ENCODE data around the gene KRT17. TPM values are rescaled to one million over a fixed set of nuclear protein-coding genes. Genes with fewer than 3 reads are reported as not detected.
"Not testable (repeated sequence)": the region's sequence is repeated elsewhere in the genome, so short reads cannot be mapped to it uniquely, and the experiment has no call there.

The KRT17 gene
- polyA plus RNA-seq, 4 donors = 1.2 to 4.0 (median 1.9) TPM

DNA sequence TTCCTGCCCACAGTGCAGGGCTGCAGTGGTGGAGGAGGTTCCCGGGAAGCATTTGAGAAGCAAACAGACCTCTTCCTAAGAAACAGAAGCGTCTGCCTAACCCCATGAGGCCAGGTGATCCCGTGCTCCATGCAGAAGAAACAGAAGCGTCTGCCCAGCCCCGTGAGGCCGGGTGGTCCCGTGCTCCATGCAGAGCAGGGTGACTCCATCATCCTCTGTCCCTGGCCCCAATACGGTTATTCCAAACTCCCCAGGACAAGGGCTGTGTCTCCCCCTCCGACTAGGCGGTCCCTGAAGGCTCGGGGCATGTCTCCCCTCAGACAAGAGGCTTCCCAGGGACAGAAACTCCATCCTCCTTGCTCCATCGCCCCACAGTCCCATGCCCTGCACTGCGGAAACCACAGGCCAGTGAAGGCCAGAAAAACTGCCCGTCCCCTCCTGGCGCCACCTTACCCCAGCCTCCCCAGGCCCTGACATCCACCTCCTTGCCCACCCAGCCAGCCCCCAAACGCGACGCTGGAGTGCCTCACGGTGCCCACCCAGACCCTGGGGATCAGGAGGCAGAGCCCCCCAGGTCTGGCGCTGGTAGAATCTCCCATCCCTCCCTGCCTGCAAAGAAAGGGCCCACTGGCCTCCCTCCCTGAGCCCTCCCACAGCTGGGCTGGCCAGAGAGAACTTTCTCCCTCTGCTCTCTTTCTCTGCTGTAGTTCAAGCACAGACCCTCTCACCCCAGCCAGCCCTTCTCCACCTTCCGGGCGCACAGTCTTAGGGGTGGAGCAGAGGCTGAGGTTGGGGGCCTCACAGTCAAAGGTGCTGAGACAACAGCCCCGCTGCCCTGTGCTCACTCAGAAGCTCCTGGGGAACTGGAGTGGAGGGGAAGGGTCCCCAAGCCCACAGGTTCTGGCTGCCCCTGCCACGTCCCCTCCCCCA is 30.6 kb upstream of the KRT17 start:
- DNase-seq (ENCODE audit: low read depth in 4 of 4, low spot score in 3 of 4) = no peak

DNA sequence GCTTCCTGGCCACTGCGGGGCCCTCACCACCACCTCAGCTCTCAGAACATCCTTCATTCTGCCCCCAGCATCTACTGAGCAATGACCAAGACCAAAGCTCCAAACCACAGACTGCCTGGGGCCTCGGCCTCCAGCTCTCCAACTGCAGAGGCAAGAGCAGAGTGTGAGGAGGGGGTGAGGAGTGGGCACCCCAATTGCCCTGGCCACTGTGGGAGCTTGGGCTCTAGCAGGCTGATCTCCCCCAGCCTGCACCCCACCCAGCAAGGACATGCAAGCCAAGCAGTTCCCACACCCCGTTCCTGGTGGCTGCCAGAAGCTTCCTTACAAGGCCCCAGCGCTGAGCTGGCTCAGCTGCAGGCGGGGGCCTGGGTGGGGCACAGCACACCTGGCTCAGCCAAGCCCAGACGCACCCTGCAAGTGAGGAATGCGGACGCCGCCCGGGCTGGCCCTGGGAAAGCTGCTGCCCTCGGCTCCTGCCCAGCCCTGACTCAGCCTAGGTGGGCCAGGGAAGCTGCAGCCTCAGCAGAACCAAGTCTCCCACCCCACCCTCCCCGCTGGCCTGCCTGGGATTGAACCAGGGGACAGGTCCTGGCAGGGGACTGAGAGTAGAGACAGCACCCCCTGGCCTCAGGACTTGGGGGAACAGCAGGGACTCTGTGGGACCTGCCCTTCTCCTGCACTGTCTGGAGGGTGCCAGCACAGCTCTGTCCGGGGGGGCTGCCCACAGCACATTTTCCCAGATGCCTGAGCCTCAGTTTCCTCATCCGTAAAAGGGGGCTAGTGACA is 29.7 kb upstream of the KRT17 start:
- no peak for DNase-seq (ENCODE audit: low read depth in 4 of 4, low spot score in 3 of 4)

DNA sequence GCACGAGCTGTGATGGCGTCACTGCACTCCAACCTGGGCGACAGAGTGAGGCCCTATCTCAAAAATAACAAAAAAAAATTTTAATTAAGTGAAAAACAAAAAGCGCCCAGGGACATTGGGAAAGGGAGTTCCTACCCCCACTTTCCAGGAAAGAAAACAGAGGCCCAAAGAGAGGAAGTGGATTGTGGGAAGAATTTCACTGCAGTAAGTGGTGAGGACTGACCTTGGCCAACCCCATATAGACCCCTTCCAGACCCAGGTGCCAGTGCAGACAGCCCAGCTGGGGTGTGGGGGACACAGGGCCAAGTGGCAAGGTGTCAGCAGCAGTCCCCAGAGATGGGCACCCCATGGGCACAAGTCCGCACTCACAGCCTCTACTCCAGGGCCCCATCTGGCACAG is 29.0 kb upstream of the KRT17 start:
- no peak for DNase-seq (ENCODE audit: low read depth in 4 of 4, low spot score in 3 of 4)

DNA sequence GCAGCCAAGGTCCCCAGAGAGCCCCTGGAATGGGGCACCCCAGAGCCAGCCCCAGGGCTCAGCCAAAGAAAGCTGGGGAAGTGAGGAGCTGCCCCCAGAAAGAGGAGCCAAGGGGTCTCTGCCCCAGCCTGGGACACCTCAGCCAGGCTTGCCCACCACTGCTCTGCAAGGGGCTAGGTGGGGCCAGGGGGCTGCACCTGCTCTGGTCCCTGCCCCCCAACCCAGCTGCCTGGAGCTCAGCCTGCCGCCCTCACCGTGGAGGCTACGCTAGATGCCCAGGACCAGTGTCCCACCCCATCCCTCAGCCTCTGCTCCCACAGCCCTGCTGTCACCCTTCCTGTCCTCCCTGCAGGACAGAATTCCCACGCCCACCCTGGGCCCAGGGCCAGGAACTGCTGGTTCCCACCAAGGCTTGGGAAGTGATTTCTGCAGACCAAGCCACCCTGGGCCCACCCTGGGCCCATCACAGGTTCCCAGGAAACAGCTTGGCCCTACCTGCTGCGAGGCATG is 28.1 kb upstream of the KRT17 start:
- no peak for DNase-seq (ENCODE audit: low read depth in 4 of 4, low spot score in 3 of 4)

DNA sequence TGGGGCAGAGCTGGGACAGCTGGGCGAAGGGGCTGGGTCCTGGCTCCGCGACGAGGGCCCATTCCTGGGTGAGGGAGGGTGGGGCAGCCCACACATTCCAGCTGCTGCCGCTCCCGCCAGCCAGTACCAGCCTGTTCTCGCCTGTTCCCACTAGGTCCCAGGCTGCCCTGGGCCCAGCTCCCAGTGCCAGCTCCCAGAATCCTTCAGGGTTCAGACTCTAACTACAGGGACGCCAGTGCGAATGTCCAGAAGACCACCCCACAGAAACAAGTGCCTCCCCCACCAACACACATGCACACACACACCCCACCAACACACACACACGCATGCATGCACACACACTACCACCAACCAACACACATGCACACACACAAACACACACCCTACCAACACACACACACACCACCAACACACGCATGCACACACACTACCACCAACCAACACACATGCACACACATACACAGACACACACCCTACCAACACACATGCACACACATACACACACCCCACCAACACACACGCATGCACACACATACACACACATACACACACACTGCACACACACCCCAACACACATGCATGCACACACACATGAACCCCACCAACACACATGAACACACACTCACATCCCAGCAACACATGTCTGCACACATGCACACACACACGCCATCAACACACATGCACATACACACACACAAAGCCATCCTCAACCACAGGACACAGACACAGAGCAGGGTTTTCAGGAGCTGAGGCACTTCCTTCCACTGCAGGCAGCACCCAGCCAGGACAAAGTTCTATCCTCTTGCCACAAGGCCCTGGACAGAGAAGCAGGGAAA is 27.5 kb upstream of the KRT17 start:
- DNase-seq (ENCODE audit: low read depth in 4 of 4, low spot score in 3 of 4) = no peak

DNA sequence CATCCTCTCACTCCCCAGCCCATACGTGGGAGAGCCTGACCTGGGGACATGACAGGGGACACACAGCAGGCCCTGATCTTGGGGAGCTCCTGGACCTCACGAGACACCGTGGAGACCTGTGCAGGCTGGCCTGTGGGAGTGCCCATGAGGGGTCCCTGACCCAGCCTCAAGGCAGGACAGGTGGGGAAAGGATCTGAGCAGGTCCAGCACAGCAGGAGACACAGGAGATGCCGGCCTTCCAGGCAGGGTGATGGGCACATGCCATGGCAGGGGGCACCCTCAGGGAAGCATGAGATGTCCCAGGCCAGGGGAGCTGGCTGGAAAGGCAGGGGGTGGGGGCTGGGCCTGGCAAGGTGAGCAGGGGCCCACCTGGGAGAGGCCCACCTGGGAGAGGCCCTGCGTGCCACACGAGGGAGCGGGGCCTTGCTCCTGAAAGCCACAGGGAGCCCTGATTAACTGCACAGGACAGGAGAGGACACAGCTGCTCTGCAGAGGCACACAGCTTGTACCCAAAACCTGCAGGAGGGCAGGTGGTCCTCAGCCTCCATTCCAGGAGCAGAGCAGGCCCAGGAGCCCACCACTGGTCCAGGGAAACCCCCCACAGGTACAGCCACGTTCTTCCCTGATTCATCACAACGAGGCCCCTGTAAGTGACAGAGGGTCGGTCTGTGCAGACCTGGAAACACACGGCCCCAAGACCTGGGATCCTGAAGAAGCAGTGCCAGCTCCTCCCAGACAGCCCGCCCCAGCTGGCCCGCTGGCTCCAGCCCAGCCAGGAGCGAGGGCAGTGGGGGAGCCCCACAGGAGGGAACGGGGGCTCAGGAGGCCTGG is 26.6 kb upstream of the KRT17 start:
- no peak for DNase-seq (ENCODE audit: low read depth in 4 of 4, low spot score in 3 of 4)

DNA sequence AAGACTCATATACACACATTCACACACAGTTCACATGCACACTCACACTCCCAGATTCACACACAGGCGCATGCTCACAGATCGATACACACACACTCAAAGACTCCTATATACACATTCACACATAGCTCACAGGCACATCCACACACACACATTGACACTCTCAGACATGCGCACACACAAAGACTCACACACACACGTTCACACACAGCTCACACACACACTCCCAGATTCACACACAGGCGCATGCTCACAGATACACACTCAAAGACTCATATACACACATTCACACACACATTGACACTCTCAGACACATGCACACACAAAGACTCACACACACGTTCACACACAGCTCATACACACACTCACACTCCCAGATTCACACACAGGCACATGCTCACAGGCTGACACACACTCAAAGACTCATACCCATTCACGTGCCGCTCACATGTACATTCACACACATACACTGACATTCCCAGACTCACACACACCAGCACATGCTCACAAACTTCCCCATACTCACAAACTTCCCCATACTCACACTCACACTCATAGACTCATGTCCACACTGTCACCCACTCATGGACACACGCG is 25.6 kb upstream of the KRT17 start:
- DNase-seq (ENCODE audit: low read depth in 4 of 4, low spot score in 3 of 4) = no peak

DNA sequence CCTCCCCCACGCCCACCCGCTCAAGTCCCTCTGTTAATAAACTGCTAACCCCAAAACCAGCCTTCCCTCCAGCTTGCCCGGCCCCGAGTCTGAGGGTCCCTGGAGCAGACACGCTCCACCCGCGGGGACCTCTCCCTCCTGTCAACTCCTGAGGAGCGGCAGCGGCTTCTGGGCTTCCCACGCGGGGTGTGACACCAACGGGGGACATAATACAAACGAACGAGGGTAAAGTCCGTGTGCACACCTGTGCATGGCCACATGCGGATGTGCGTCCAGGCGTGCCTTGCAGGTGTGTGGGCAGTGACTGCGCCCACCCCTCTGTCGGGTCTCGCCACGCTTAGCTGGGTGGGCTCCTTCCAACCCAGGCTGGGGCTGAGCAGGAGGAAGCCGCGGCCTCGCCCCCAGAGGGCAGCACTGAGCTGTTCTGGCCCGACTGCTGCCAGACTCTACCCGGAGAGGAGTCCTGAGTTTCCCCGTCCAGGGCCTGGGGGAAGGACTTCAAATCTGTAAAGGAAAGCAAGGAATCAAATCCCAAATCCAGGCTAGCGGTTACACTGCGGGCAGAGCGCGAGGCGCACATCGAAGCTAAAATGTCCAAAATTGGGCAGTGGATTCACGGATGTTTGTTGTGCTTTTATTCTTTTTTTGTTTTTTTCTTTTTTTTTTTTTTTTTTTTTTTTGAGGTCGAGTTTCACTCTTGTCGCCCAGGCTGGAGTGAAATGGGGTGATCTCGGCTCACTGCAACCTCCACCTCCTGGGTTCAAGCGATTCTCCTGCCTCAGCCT is 24.2 kb upstream of the KRT17 start:
- peak; percentile 75 to 82 (median 81) for DNase-seq (ENCODE audit: low read depth in 4 of 4, low spot score in 3 of 4)

DNA sequence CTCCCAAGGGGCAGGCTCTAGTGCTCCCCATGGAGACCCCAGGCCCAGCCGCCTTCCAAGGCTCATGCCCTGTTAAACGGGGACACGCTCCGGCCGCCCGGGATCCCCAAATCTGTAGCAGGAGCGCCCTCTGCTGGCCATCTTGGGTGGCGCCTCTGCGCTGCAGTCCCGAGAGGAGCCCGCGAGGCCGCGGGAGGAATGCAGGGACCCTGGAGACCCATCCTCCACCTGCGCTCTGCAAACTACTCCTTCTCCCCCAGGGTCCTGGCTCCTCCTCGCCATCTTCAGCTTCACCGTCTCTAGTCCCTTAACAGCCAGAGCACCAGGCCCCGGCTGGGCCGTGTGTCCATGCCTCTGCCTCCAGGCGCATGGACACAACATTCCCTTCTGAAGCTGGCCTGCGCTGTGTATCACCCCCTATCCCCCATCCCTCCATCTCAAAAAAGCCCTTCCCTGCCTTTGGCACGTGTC is 23.6 kb upstream of the KRT17 start:
- DNase-seq (ENCODE audit: low read depth in 4 of 4, low spot score in 3 of 4) = peak in 3 of 4 donors; percentile 67 to 85 (median 77)

DNA sequence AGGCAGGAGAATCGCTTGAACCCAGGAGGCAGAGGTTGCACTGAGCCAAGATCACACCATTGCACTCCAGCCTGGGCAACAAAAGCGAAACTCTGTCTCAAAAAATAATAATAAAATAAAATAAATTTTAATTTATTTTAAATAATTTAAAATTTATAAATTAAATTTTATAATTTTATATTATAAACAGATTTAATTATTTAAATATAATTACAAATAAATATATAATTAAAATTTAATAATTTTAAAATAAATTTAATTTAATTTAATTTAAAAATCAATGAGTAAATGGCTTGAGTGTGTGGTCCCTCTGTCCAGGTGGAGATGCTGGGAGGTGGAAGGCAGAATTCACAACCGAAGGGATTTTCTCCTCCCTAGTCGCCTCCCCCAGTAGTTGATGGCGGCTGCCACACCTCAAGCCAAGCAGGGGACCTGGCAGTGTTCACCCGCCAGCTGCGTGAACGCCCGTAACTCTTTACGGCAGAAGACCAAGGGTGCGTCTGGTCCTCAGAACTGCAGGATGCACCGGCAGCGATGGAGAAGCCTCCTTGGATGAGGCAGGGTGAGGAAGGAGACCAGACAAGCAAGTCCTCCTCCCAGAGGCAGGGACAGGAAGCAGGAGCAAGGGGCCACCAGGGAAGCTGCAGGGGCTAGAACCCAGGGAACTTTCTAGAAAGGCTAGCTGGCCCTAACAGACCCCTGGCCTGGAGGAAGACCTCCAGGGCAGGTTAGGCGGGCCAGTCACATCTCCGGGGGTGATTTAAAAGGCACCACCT is 22.9 kb upstream of the KRT17 start:
- DNase-seq (ENCODE audit: low read depth in 4 of 4, low spot score in 3 of 4) = no peak

DNA sequence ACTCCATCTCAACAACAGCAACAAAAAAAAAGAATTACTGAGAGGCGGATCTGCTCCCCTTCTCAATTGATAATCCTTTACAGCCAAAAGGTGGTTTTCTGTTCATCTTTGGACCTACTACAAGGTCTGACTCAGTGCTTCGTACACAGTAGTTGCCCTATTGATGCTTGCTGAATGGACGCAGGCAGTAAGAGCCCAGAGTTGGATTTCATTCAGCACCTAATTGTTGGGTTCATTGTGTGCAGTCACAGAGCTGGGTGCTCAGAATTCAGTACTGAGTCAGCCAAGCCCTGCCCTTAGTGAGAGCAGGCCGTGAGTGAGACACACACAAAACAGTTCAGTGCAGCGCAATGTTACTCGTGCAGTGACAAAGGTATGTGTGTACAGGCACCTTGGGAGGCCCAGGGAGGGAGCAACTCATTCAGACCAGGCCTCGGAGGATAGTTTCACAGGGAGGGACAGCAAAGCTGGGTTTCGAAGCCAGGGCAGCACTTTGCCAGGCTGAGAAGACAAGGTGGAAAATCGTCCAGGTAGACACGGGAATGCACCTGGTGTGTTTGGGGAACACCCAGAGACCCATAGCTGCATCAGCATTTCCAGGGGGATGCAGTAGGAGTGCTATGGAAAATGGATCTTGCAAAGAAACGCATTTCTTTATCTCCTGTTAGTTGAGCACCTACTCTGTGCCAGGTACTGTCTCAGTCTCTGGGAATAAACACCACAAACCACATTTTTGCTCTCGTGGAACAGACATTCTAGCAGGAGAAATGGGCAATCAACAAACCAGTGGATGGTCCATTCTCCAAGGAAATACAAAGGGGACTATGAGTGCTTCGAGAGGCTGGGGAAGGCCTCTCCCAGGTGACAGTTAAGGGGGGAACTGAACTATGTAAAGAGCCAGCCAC is 18.1 kb upstream of the KRT17 start:
- no peak for DNase-seq (ENCODE audit: low read depth in 4 of 4, low spot score in 3 of 4)

DNA sequence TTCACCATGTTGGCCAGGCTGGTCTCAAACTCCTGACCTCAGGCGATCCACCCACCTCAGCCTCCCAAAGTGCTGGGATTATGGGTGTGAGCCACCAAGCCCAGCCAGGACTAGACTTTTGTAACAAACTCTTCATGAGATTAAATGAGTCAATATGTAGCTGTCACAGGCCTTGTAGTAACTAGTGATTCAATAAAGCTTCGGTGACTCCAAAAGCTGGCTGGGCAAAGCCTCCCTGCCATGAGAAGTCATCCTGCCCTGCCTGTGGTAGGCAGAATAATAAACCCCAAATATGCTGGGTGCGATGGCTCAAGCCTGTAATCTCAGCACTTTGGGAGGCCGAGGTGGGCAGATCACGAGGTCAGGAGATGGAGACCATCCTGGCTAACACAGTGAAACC is 16.2 kb upstream of the KRT17 start:
- DNase-seq (ENCODE audit: low read depth in 4 of 4, low spot score in 3 of 4) = not testable (repeated sequence)

DNA sequence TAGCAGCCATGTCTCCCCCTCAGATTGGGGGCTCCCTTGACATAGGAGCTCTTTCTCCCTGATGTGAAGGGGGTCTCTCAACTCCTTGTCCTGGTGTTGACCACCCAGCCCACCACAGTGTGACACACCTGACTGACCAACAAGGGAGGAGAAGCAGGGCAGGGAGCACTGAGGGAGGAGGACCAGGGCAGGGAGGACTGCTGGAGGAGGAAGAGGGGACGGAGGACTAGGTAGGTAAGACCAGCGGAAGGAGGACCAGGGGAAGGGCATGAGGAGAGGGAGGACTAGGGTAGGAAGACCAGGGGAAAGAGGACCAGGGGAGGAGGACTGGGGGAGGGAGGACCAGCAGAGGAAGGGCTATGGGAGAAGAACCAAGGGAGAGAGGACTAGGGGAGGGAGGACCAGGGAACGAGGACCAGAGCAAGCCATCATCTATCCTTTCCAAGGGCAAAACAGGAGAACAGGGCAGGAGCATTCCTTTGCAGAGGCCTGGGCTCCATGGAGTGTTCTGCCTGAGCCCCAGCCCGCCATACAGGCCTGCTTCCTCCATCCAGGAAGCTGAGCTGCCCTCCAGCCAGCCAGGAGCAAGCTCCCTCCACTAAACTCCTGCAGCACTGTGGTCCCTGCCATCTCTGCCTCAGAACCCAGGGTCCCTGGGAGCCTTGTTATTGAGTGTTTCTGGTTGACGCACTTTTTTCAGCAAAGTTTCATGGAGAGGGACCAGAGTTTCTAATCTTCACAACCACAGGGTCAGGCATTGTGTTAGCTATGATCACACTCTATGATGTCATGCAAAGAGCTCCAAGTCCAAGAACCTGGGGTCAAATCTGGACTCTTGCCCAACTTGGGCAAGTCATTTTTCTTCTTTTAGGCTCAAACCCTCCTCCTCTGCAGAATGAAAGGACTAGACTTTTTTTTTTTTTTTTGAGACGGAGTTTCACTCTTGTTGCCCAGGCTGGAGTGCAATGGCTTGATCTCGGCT is 15.4 kb upstream of the KRT17 start:
- no peak for DNase-seq (ENCODE audit: low read depth in 4 of 4, low spot score in 3 of 4)

DNA sequence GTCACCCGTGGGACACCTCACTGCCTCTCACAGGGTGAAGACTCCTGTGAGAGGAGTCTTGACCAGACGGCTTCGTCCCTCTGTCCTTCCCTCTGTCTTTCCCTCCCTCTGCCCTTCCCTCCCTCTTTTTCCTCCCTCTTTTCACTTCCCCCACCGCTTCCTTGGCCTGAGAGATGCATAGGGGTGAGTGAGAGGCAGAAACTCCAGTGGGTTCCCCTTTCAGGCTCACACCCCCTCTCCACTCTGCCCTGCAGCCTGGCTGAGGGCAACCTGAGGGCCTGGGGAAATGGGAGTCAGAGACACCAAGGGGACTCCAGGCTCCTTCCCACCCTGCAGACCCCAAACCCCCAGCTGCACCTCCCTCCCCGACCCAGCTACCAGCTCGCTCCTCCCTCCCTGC is 14.6 kb upstream of the KRT17 start:
- no peak for DNase-seq (ENCODE audit: low read depth in 4 of 4, low spot score in 3 of 4)

DNA sequence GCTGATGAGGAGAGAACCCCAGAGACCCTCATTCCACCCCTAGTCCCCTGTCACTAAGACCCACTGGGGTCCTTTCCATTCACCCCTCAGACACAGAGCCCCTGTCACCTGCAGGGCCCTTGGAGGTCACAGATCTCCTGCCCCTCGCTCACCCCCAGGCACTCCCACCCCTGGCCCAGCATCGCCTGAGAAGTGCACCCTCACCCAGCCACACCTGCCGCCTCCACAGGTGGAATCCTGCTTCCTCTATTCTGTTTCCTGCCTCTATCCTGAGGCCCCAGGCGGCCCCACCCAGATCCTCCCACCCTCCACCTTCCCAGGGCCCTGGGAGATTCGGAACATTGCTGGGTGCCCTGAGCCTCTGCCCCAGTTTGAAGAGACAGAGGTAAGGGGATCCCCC is 13.8 kb upstream of the KRT17 start:
- no peak for DNase-seq (ENCODE audit: low read depth in 4 of 4, low spot score in 3 of 4)
